ENCODE results near the gene IL6ST. TPM values are rescaled to one million over a fixed set of nuclear protein-coding genes. Genes with fewer than 3 reads are reported as not detected.
"Not testable (repeated sequence)": the region's sequence is repeated elsewhere in the genome, so short reads cannot be mapped to it uniquely, and the experiment has no call there.

IL6ST gene
- 137 TPM for total RNA-seq
- long read RNA-seq, full-length matches to known transcripts = 23 of 34 reads
- long read RNA-seq, partial matches to known transcripts = 2 of 34 reads
- long read RNA-seq, other reads (novel, unspliced or antisense) = 9 of 34 reads

DNA sequence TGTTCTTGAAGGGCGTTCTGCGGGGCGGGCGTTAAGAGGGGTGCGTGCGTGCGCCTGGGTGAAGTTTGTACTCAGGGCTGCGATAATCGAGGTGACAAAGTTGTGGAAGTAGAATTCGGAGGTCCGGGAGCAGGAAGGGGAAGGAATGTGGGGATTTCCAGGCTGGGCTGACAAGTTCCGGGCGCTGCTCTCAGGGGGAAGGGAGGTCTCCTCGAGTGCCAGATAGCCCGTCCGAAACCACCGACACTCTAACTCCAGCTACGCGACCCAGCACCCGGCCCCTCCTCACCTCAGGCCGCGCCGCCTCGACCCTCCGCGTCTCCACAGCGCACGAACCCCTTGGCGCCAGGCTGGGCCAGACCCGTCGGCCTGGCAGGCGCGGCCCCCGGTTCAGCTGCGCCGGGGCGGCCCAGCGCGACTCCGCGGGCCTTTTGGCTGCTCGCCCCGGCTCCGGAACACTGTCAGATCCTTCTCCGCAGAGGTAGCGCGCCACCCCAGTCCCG is at the start of gene IL6ST:
IL6ST (minus strand) TSS at position 469 of the 503 bp plus-strand sequence. CDS start 18,685 bp downstream, outside the sequence.
- DNase-seq (no peak), ATAC-seq (ENCODE audit: poor library complexity) (peak; percentile 66)
- intact Hi-C loops (cut with DNase I) = no loop called here

- ATAC-seq (ENCODE audit: poor library complexity) = no peak
Observed at GRCh38 chr5:56039985-56040384, 45.2 kb upstream of the IL6ST start.

GRCh38 chr5:56038206-56038605 is 43.4 kb upstream of the IL6ST start:
- DNase-seq; ATAC-seq (ENCODE audit: poor library complexity); intact Hi-C loops (cut with DNase I): not testable (repeated sequence)

More at GRCh38 chr5:56039985-56040384, 45.2 kb upstream of the IL6ST start:
- intact Hi-C loops (cut with DNase I) = no loop called here
- no peak for DNase-seq

- intact Hi-C loops (cut with DNase I) = no loop called here
- ATAC-seq (ENCODE audit: poor library complexity) = peak; percentile 57
- no peak for DNase-seq
Observed at GRCh38 chr5:56037531-56038010, 42.8 kb upstream of the IL6ST start.

DNA sequence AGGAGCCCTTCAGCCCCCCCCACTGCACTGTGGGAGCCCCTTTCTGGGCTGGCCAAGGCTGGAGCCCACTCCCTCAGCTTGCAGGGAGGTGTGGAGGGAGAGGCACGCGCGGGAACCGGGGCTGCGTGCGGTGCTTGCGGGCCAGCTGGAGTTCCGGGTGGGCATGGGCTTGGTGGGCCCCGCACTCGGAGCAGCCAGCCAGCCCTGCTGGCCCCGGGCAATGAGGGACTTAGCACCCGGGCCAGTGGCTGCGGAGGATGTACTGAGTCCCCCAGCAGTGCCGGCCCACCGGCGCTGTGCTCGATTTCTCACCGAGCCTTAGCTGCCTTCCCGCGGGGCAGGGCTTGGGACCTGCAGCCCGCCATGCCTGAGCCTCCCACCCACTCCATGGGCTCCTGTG is 40.6 kb upstream of the IL6ST start:
- DNase-seq; ATAC-seq (ENCODE audit: poor library complexity); intact Hi-C loops (cut with DNase I): not testable (repeated sequence)

DNA sequence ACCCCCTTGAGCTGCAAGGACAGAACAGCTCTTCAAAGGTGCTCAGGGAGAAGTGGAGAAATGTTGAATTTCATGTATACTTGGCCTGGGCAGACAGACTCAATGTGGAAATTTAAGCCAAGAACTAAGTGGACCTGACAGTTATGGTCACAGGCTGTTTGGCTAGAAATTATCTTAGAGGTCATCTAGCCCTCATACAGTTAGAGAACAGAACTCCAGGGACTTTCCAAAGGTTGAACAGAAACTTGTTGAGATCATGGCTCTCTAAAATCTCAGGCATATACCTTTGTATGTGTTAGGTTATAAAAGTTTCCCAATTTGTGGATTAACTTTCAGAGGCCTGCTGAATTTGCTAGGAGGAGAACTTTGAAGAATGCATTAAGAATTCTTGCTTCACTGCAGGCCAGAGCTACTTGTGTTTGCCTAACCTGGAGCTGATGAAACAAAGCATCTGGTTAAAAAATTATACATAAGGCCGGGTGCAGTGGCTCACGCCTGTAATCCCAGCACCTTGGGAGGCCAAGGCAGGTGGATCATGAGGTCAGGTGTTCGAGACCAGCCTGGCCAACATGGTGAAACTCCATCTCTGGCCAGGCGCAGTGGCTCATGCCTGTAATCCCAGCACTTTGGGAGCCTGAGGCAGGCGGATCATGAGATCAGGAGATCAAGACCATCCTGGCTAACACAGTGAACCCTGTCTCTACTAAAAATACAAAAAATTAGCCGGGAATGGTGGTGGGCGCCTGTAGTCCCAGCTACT is 35.3 kb upstream of the IL6ST start:
- intact Hi-C loops (cut with DNase I); ATAC-seq (ENCODE audit: poor library complexity); DNase-seq: not testable (repeated sequence)

DNA sequence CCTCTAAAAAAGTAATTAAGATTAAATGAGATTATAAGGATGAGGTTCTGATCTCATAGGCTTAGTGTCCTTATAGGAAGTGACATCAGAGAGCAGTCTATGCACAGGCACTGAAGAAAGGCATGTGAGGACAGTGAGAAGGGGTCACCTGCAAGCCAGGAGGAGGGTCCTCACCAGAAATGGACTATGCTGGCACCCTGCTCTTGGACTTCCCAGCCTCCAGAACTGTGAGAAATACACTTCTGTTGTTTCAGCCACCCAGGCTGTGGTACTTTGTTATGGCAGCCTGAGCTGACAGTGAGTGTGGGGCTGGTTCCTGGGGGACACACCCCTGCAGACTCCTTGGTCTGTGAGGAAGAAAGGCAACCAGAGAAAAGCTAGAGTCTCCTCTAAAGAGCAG is 34.7 kb upstream of the IL6ST start:
- intact Hi-C loops (cut with DNase I) = no loop called here
- no peak for ATAC-seq (ENCODE audit: poor library complexity)
- no peak for DNase-seq

GRCh38 chr5:56028708-56029107 is 33.9 kb upstream of the IL6ST start:
- DNase-seq (no peak), ATAC-seq (ENCODE audit: poor library complexity) (no peak)
- intact Hi-C loops (cut with DNase I) = no loop called here

DNA sequence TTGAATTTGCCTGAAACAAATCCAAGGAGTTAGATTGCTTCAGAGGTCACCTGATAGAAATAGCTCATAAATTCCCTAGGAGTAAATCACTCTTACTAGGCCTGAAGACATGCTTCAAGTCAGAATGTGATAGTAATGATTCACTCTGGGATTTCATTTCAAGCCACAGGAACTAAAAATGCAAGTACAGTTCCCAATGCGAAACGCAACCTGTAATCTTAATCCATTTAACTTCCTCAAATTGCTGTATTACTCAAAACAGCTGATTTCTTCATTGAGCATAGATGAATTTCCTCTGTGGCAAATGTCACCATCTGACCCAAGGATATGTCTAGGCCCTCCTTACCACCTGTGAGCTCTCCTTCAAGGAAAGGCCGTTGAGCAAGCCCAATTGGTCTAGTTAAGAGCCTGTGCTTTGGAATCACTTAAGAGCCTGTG is 32.1 kb upstream of the IL6ST start:
- DNase-seq (no peak), ATAC-seq (ENCODE audit: poor library complexity) (no peak)
- intact Hi-C loops (cut with DNase I) = no loop called here

DNA sequence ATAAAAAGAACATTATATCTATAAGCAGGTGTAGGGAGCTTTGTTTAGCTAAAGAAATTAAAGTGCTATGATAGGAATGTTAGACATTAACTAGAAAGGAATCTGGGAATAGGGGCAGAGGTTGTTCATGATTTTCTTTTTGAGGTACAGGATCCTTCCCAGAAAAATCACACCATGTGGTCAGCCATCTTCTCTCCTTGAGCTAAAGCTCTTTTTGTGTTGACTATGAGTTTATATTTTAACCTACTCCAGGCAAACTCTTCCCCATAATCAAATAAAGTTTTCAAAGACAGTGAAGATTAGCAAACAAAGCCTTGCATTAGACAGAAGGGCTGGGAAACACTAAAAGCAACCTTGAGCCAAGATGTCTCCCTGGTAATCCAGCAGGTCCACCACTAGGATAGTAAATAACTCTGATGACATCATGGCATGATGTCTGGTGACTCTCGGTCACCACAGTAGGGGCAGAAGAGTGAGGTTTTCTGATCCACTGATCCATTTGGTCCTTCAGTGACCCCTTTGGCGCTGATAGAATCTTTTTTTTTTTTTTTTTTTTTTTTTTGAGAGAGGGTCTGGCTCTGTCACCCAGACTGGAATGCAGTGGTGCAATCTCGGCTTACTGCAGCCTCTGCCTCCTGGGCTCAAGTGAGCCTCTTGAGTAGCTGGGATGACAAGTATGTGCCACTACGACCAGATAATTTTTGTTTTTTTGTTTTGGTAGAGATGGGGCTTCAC is 30.6 kb upstream of the IL6ST start:
- DNase-seq (no peak), ATAC-seq (ENCODE audit: poor library complexity) (no peak)
- intact Hi-C loops (cut with DNase I) = no loop called here

GRCh38 chr5:56024810-56025150 is 30.0 kb upstream of the IL6ST start:
- no peak for DNase-seq
- intact Hi-C loops (cut with DNase I) = no loop called here
- no peak for ATAC-seq (ENCODE audit: poor library complexity)

- ATAC-seq (ENCODE audit: poor library complexity) (no peak), DNase-seq (no peak)
- intact Hi-C loops (cut with DNase I) = no loop called here
Observed at GRCh38 chr5:56023296-56023695, 28.5 kb upstream of the IL6ST start.

DNA sequence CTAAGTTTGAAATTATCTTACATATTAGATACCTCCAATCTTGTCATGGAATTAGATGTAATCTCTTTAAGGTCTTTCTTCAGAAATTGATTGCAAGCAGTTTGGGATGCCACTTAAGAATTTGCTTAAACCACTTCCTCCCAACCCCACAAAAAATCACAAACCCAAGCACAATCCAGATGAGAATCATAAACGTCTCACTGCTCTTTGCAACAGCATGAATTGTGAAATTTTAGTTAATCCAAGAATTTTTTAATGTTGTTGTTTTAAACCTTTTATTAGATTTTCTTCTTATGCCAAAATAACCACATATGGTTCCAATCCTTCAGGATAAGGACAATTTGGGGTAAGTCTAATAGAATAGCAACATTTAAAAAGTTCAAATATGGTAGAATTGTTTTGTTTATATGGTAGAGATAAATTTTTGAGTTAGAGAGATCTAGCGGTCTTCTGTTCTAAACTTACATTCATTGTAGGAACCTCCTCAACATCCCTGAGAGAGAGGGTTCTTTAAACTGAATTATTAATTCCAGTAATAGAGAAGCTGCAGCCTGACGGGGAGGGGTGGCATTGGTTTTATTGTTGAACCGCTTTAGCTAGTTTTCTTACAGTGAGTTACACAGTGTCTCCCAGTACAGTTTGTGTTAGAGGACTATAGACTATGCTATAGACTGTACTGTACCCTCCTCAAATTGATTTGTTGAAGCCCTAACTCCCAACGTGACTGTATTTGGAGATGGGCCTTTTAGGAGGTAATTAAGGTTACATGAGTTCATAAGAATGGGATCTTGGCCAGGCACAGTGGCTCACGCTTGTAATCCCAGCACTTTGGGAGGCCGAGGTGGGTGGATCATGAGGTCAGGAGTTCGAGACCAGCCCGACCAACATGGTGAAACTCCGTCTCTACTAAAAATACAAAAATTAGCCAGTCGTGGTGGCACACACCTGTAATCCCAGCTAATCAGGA is 24.8 kb upstream of the IL6ST start:
- ATAC-seq (ENCODE audit: poor library complexity) = no peak
- no peak for DNase-seq
- intact Hi-C loops (cut with DNase I) = no loop called here

DNA sequence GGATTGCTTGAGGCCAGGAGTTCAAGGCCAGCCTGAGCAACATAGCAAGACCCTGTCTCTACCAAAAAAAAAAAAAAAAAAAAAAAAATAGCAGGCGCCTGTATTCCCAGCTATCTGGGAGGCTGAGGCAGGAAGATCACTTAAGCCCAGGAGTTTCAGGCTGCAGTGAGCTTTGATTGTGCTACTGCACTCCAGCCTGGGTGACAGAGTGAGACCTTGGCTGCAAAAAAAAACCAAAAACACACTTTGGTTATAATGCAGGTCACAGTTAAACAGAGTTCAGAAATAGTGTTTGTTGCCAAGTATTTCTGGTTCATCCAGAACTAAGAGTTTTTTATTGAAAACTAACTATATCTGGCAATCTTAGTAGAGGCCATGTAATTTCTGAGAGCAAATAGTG is 24.1 kb upstream of the IL6ST start:
- no peak for DNase-seq
- ATAC-seq (ENCODE audit: poor library complexity) = no peak
- intact Hi-C loops (cut with DNase I) = no loop called here

GRCh38 chr5:56014701-56015100 is 19.9 kb upstream of the IL6ST start:
- DNase-seq; intact Hi-C loops (cut with DNase I); ATAC-seq (ENCODE audit: poor library complexity): not testable (repeated sequence)

DNA sequence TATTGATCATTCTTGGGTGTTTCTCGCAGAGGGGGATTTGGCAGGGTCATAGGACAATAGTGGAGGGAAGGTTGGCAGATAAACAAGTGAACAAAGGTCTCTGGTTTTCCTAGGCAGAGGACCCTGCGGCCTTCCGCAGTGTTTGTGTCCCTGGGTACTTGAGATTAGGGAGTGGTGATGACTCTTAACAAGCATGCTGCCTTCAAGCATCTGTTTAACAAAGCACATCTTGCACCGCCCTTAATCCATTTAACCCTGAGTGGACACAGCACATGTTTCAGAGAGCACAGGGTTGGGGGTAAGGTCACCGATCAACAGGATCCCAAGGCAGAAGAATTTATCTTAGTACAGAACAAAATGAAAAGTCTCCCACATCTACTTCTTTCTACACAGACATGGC is 19.2 kb upstream of the IL6ST start:
- intact Hi-C loops (cut with DNase I); ATAC-seq (ENCODE audit: poor library complexity); DNase-seq: not testable (repeated sequence)

GRCh38 chr5:56012281-56012963 is 17.7 kb upstream of the IL6ST start:
- ATAC-seq (ENCODE audit: poor library complexity) = peak; percentile 62

GRCh38 chr5:56011835-56012234 is 17.1 kb upstream of the IL6ST start:
- intact Hi-C loops (cut with DNase I) = no loop called here
- ATAC-seq (ENCODE audit: poor library complexity) (peak; percentile 77), DNase-seq (no peak)

More at GRCh38 chr5:56012281-56012963, 17.7 kb upstream of the IL6ST start:
- intact Hi-C loops (cut with DNase I) = no loop called here
- DNase-seq = peak; percentile 49
